GM04504 (cell line): ENCODE data around the gene AMOTL2.

Experiments used
- DNase-seq: peaks from one replicate; pipeline ENCODE4 v3.0.0-alpha.2; 2012; ENCODE audit warnings: low read depth

Gene AMOTL2

GRCh38 chr3:134378818-134379217 is 4.6 kb upstream of the AMOTL2 start:
- no peak for DNase-seq

GRCh38 chr3:134378384-134378783 is 4.1 kb upstream of the AMOTL2 start:
- DNase-seq: no peak

- DNase-seq: no peak
Measured at GRCh38 chr3:134377896-134378295, 3.6 kb upstream of the AMOTL2 start.

GRCh38 chr3:134376786-134377426 is 2.7 kb upstream of the AMOTL2 start:
- no peak for DNase-seq

DNA sequence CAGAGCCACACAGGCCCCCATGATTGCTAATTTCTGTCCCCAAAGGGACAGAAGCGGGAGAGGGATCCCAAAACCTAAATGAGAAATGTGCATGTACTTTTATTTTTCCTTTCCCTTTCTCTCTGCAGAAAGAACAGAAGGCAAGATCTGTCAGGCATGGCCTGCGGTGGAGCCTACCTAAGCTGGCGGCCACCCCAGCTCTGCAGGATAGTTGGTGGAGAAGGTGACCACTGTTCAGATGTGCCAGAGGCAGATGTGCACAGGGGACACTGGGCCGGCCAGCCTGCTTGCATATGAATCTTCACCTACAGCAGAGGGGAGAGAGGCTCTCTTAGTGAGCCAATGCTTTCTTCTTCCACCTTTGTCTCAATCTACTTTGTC is 2.1 kb upstream of the AMOTL2 start:
- DNase-seq: no peak

GRCh38 chr3:134375582-134376384 is 1.5 kb upstream of the AMOTL2 start:
- no peak for DNase-seq

GRCh38 chr3:134374791-134375581 is 739 bp upstream of the AMOTL2 start:
- peak; percentile 10 for DNase-seq

DNA sequence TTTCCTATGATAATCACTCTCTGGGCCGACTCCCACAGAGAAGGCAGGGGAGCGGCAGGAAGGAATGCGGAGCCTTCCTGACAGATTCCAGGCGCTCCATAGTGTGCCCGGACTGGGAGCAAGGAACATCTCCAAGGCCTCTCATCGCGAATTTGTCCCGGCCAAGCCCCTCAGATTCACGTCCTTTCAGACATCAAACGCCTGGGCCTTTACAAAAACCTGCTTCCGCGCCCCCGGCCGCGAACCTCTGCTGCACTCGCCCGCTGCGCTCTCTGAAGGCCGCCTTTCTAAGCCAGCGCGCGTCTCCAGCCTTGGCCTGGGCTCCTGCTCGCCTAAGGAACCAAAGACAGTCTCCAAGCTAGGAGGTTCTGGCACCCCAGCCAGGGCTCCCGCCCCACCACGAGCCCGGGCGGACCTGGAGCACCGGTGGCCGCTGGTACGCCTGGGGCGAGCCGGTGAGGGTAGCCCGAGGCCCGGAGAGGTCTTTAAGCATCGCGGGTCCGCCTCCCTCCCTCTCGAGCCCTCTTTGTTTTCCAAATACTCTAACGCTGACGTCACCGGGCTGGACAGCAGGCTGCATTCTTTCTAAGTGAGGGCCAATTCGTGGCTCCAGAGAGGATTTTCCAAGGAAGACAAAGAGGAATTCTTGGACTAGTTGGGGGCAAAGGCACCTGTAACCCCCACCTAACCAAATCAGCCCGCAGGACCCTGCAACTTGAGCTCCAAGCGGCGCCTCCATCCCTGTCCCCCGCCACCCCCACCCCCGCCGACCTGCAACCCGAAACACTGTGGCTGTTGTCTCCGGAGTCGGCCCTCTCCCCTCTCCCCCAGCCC is 759 bp downstream of the AMOTL2 start:
- DNase-seq: peak; percentile 76

DNA sequence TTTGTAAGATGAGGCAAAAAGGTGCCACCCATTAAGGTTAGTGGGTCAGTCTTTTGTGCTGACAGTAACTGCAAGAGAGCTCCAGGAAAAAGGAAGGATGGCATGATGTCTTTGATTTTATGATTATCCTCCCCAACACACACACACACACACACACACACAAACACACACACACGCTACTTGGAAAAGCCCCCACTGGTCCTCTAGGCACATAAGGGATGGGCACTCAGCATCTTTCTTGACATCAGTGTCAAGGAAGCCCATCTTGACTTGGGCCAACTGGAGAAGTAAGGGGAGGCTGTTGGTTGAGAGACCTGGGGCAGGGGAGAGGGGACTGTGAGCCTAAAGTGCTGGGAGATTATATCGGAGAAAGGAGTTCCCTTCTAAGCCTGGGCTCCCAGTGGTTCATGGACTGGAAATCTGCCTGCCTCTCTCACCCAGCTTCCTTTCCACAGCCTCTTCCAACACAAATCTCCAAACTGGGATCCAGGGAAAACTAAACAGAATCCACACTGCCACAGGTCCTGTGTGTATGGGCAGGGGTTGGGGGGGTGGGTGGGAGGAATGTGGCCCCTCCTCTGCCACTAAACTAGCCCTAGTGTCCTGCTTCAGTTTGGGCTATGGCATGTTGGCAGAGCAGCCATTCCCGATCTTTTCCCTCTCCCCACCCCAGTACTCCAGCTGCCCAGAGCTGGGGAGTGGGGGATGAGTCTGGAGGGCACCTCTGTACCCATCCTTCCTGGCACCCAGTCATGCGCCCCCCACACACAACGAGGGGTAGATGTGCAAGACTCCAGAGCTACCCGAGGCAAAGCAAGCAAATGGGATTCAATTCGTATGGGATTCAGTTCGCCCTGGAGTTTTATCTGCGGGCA is 1.6 kb downstream of the AMOTL2 start:
- peak; percentile 20 for DNase-seq

DNA sequence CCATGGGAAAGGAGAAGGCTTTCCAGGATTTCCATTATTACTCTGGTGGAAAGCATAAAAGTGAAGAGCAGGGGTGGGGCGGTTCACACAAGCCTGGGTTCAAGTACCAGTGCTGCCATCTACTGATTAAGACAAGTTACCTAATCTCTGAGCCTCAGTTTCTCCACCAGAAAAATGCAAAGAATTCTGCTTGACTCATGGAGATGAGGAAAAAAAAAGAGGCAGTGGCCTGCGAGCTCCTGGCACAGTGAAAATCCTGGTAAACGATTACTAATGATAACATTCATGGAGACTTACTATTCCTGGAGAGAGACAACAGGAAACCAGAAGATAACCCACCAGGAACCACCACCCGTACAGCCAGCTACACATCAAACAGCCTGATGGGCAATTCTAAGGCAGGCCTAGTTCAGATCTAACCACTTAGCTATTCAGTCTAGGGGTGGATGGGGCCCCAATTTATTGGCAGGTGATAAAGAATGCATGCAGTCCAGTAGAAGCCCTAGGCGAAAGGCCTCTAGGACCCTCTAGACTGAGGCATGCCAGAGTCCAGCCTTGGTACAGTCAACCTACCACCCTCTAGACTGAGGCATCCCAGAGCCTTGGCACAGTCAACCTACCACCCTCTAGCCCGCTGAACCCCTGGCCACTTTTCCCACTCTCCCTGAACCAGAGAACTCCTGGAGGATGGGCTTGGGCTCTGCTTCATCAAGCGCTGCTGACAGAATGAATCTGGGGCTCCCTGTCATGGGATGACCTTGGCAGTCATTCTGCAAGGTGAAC is 2.5 kb downstream of the AMOTL2 start:
- peak; percentile 10 for DNase-seq

GRCh38 chr3:134370611-134371531 is 3.4 kb downstream of the AMOTL2 start:
- DNase-seq: peak; percentile 10

- DNase-seq: no peak
Measured at GRCh38 chr3:134369861-134370596, 4.2 kb downstream of the AMOTL2 start.

- DNase-seq: peak; percentile 21
Measured at GRCh38 chr3:134369231-134369741, 5.0 kb downstream of the AMOTL2 start.

GRCh38 chr3:134368751-134369105 is 5.5 kb downstream of the AMOTL2 start:
- DNase-seq: no peak

GRCh38 chr3:134367869-134368750 is 6.1 kb downstream of the AMOTL2 start:
- DNase-seq: peak; percentile 4

DNA sequence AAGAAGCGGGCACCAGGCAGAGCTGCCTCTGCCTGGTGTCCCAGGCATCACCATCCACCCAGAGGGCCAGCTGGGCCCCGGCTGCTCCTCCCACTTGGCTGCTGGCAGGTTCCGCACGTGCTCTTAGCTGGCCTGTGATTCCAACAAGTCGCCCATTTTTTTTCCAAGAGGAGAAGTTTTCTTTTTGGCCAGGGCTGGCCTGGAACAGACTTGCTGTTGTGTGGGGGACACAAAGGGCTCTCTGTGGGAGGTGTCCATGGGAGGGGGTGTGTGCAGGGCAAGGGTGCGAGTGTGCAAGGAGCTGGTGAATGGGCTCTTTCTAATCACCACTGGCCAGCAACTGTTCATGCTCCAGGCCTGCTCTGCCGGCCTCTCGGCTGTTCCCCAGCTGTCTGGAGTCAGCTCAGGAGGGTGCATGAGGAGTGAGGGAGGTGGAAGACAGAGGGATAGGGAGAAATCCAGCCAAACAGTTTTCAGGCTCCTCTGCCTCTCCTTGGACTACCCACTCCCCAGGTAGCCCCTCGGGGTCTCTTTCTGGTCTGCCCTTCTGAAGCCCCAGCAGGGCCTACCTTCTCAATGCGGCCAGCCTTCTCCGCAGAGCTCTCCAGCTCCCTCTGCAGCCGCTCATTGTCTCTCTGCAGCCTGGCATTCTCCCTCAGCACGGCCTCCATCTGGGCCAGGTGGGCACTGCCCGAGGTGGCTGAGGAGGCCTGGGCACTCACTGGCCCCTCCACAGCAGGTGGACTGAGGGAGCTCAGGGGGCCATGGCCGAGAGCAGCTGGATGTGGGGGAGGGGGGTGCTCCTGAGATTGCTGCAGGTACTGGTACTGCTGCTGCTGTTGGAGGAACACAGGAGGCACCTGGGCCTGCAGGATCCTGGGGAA is 7.1 kb downstream of the AMOTL2 start:
- peak; percentile 17 for DNase-seq
